H1 (cell line): ENCODE results near the gene TNS3. TPM values are rescaled to one million over a fixed set of nuclear protein-coding genes. Genes with fewer than 3 reads are reported as not detected.

Source experiments
- CTCF ChIA-PET: fragments of 300-600 bp; sonication (Branson Sonifier 250); formaldehyde crosslinking; loops from one replicate; lab custom pipeline; 2021; ENCODE audit not compliant: partially characterized antibody; lab: Charles Lee
- POLR2A ChIA-PET: fragments of 300-600 bp; sonication (Branson Sonifier 250); formaldehyde crosslinking; loops from one replicate; lab custom pipeline; 2021; ENCODE audit warnings: inconsistent platforms; ENCODE audit not compliant: partially characterized antibody; lab: Charles Lee
- DNase-seq, 2 experiments: peaks; one replicate each; pipeline versions ENCODE4 v3.0.0 to v3.0.0-alpha.2; 2010 to 2022; ENCODE audit warnings: low spot score in 2 of 2, low read depth in 1 of 2, mixed read lengths in 1 of 2
- FAIRE-seq: peaks from 2 replicates; lab custom pipeline; 2011; peaks lifted over from hg19 to GRCh38; lab: Jason Lieb, UNC
- H2AFZ ChIP-seq: 2 replicates; pipeline ENCODE4 v1.8.1; 2012; ENCODE audit warnings: low read length, inconsistent platforms
- H2AK5ac ChIP-seq: 2 replicates; pipeline ENCODE4 v1.6.1; 2013; ENCODE audit warnings: low read depth, low read length
- H2BK120ac ChIP-seq: replicated peaks from 2 replicates; pipeline ENCODE3; 2013; ENCODE audit warnings: low read depth, low read length, inconsistent platforms
- H2BK12ac ChIP-seq: 2 replicates; pipeline ENCODE4 v1.6.1; 2013; ENCODE audit warnings: low read depth, low read length
- H2BK15ac ChIP-seq: 2 replicates; pipeline ENCODE4 v1.6.1; 2013; ENCODE audit warnings: low read length
- H2BK20ac ChIP-seq: 2 replicates; pipeline ENCODE4 v1.6.1; 2013; ENCODE audit warnings: low read length
- H2BK5ac ChIP-seq: 2 replicates; pipeline ENCODE4 v1.6.1; 2013; ENCODE audit warnings: low read depth, low read length
- H3K14ac ChIP-seq: 2 replicates; pipeline ENCODE4 v1.6.1; 2013; ENCODE audit warnings: inconsistent platforms; ENCODE audit not compliant: insufficient read length
- H3K18ac ChIP-seq: 2 replicates; pipeline ENCODE4 v1.6.1; 2013; ENCODE audit warnings: low read length; ENCODE audit errors: extremely low read depth
- H3K23ac ChIP-seq: 2 replicates; pipeline ENCODE4 v1.6.1; 2013; ENCODE audit warnings: inconsistent platforms; ENCODE audit not compliant: insufficient read length
- H3K23me2 ChIP-seq: 2 replicates; pipeline ENCODE4 v1.6.1; 2013; ENCODE audit warnings: low read depth, low read length
- H3K27ac ChIP-seq: 2 replicates; pipeline ENCODE4 v1.6.1; 2011; ENCODE audit warnings: low read depth, low read length, inconsistent platforms
- H3K27me3 ChIP-seq, 4 experiments: replicated peaks in 1 of 4; 1 replicate in 1 of 4; 2 replicates in 3 of 4; pipeline versions ENCODE4 v1.6.1 to v1.8.1; 2011 to 2013; ENCODE audit warnings: low read length in 3 of 4, mild to moderate bottlenecking in 3 of 4, inconsistent platforms in 2 of 4, mixed read lengths in 2 of 4, moderate library complexity in 1 of 4; ENCODE audit not compliant: control insufficient read depth in 3 of 4, insufficient read depth in 3 of 4; ENCODE audit errors: extremely low read depth in 1 of 4
- H3K36me3 ChIP-seq, 4 experiments: 2 replicates each; pipeline versions ENCODE4 v1.6.1 to v1.8.1; 2011 to 2013; ENCODE audit warnings: mild to moderate bottlenecking in 4 of 4, low read length in 3 of 4, moderate library complexity in 2 of 4, control low read depth in 1 of 4, inconsistent platforms in 1 of 4; ENCODE audit not compliant: insufficient read depth in 4 of 4, control insufficient read depth in 2 of 4
- H3K4ac ChIP-seq: replicated peaks from 2 replicates; pipeline ENCODE3; 2013; ENCODE audit warnings: low read length, low read depth, mixed read lengths, inconsistent platforms; ENCODE audit not compliant: insufficient read length
- H3K4me1 ChIP-seq, 4 experiments: replicated peaks in 1 of 4; 1 replicate in 1 of 4; 2 replicates in 3 of 4; pipeline versions ENCODE4 v1.6.1 to v1.8.1; 2011 to 2013; ENCODE audit warnings: low read length in 3 of 4, inconsistent platforms in 2 of 4, mixed read lengths in 1 of 4; ENCODE audit not compliant: insufficient read depth in 4 of 4, control insufficient read depth in 3 of 4
- H3K4me2 ChIP-seq, 2 experiments: 2 replicates each; pipeline versions ENCODE4 v1.6.1 to v1.8.1; 2011 to 2013; ENCODE audit warnings: low read depth in 2 of 2, low read length in 2 of 2, control low read depth in 1 of 2, inconsistent platforms in 1 of 2, mild to moderate bottlenecking in 1 of 2; ENCODE audit not compliant: insufficient read depth in 1 of 2
- H3K4me3 ChIP-seq, 4 experiments: fragments of 200-600, 300-600 bp in 1 of 4; sonication (generic), shearing (Covaris generic), sonication (Bioruptor Twin) in 1 of 4; 2 replicates each; pipeline versions ENCODE4 v1.5.1 to v1.8.1; 2011 to 2016; ENCODE audit warnings: low read length in 4 of 4, low read depth in 3 of 4, control low read depth in 2 of 4, inconsistent platforms in 2 of 4, mild to moderate bottlenecking in 2 of 4, mixed read lengths in 1 of 4, moderate library complexity in 1 of 4; ENCODE audit not compliant: insufficient read depth in 2 of 4; ENCODE audit errors: extremely low read depth in 1 of 4
- H3K56ac ChIP-seq: replicated peaks from 2 replicates; pipeline ENCODE3; 2013; ENCODE audit warnings: low read depth, mild to moderate bottlenecking, mixed read lengths, low read length, inconsistent platforms; ENCODE audit not compliant: insufficient read length
- H3K79me1 ChIP-seq: 2 replicates; pipeline ENCODE4 v1.6.1; 2013; ENCODE audit warnings: low read depth, low read length, control low read depth
- H3K79me2 ChIP-seq, 2 experiments: 2 replicates each; pipeline versions ENCODE4 v1.6.1 to v1.8.1; 2012 to 2013; ENCODE audit warnings: low read length in 2 of 2, mild to moderate bottlenecking in 2 of 2, inconsistent platforms in 1 of 2; ENCODE audit not compliant: insufficient read depth in 2 of 2, control insufficient read depth in 1 of 2
- H3K9ac ChIP-seq, 4 experiments: replicated peaks in 1 of 4; 1 replicate in 1 of 4; 2 replicates in 3 of 4; pipeline versions ENCODE4 v1.6.1 to v1.8.1; 2011 to 2013; ENCODE audit warnings: low read depth in 3 of 4, low read length in 3 of 4, control low read depth in 2 of 4, mild to moderate bottlenecking in 2 of 4, moderate library complexity in 2 of 4, inconsistent platforms in 1 of 4; ENCODE audit errors: extremely low read depth in 1 of 4
- H3K9me3 ChIP-seq, 2 experiments: 2 replicates each; pipeline versions ENCODE4 v1.6.1 to v1.8.1; 2012 to 2013; ENCODE audit warnings: mild to moderate bottlenecking in 2 of 2, moderate library complexity in 2 of 2, control low read depth in 1 of 2, inconsistent platforms in 1 of 2, low read depth in 1 of 2, low read length in 1 of 2, mixed read lengths in 1 of 2; ENCODE audit not compliant: insufficient read depth in 2 of 2
- H4K20me1 ChIP-seq, 2 experiments: replicated peaks in 1 of 2; 2 replicates each; pipeline versions ENCODE3 to v1.8.1; 2011 to 2013; ENCODE audit warnings: inconsistent platforms in 2 of 2, low read length in 2 of 2, mild to moderate bottlenecking in 1 of 2; ENCODE audit not compliant: insufficient read depth in 2 of 2, control insufficient read depth in 1 of 2
- H4K5ac ChIP-seq: 2 replicates; pipeline ENCODE4 v1.6.1; 2013; ENCODE audit warnings: low read length, low read depth, mixed read lengths, inconsistent platforms; ENCODE audit not compliant: insufficient read length
- H4K8ac ChIP-seq: 2 replicates; pipeline ENCODE4 v1.8.0; 2013; ENCODE audit warnings: mild to moderate bottlenecking, moderate library complexity, low read length, inconsistent platforms; ENCODE audit not compliant: insufficient read depth; ENCODE audit errors: extremely low read depth
- H4K91ac ChIP-seq: replicated peaks from 2 replicates; pipeline ENCODE3; 2013; ENCODE audit warnings: low read length, mixed read lengths, inconsistent platforms; ENCODE audit not compliant: insufficient read length
- POU5F1 ChIP-seq: IDR thresholded peaks from 2 replicates; pipeline ENCODE4 v1.6.1; 2011; ENCODE audit warnings: low read depth, mild to moderate bottlenecking, low read length, moderate library complexity
- RAD21 ChIP-seq, 2 experiments: IDR thresholded peaks in 1 of 2; conservative IDR thresholded peaks in 1 of 2; 2 replicates each; pipeline ENCODE4 v1.6.1; 2011; ENCODE audit warnings: low read depth in 2 of 2, low read length in 2 of 2, improper control_type of control experiment in 1 of 2, inconsistent platforms in 1 of 2, mild to moderate bottlenecking in 1 of 2, moderate library complexity in 1 of 2
- SRF ChIP-seq: IDR thresholded peaks from 2 replicates; pipeline ENCODE4 v1.6.1; 2011; ENCODE audit warnings: mild to moderate bottlenecking, low read depth, low read length, moderate library complexity
- TAF1 ChIP-seq: IDR thresholded peaks from 2 replicates; pipeline ENCODE4 v1.6.1; 2011; ENCODE audit warnings: mild to moderate bottlenecking, low read depth, low read length
- WGBS, 2 experiments: shearing (Covaris generic) in 1 of 2; methylation state at CpG; one replicate each; pipeline versions ENCODE4 v1.1.6 to v1.1.7; 2013 to 2015; ENCODE audit warnings: low lambda C conversion rate in 2 of 2, mixed read lengths in 2 of 2, inconsistent platforms in 1 of 2, low coverage in 1 of 2, missing lambda C conversion rate in 1 of 2; ENCODE audit not compliant: insufficient replicate concordance in 2 of 2, insufficient coverage in 1 of 2, insufficient read length in 1 of 2; ENCODE audit errors: extremely low coverage in 1 of 2, missing lambda C conversion rate in 1 of 2; 5-methylcytosine and 5-hydroxymethylcytosine counted together
- polyA plus RNA-seq, 7 experiments: library from polyadenylated mRNA; depleted of rRNA in 3 of 7; stranded (reverse) in 5 of 7; unstranded in 2 of 7; fragments of >200 nt in 5 of 7; fragments of 200-250 nt in 2 of 7; gene quantifications; 1 replicate in 5 of 7; 2 replicates in 1 of 7; 4 replicates in 1 of 7; pipeline versions ENCODE4 v1.2.1 to v1.2.3, GENCODE V29; 2011 to 2013; ENCODE audit warnings: missing spikeins in 2 of 7, mixed read lengths in 2 of 7
- total RNA-seq: library from RNA; stranded (reverse); fragmentation: NEBNext Ultra II Directional; extraction: Animal tissue kit (Norgen Biotek cat#: 25700); gene quantifications from 2 replicates; pipeline ENCODE4 v1.2.1, GENCODE V29; 2021
- TF ChIP-seq, protein P1 (sequence below): IDR thresholded peaks from 2 replicates; pipeline ENCODE4 v1.6.1; 2012; ENCODE audit warnings: inconsistent platforms
- TF ChIP-seq, protein P2 (sequence below), 3 experiments: IDR thresholded peaks; 1 replicate in 2 of 3; 2 replicates in 1 of 3; pipeline versions ENCODE4 v1.5.1 to v1.6.1; 2011; ENCODE audit warnings: low read length in 3 of 3, mild to moderate bottlenecking in 3 of 3, inconsistent platforms in 2 of 3, low read depth in 1 of 3, moderate library complexity in 1 of 3; ENCODE audit not compliant: insufficient read depth in 1 of 3; ENCODE audit errors: control extremely low read depth in 1 of 3

The TNS3 gene
- total and polyA plus RNA-seq, 2 of the 8 experiments (the other 6 are each of a cell fraction or from before 2014, with no cell fraction given) = 11.9 to 24.2 TPM

DNA sequence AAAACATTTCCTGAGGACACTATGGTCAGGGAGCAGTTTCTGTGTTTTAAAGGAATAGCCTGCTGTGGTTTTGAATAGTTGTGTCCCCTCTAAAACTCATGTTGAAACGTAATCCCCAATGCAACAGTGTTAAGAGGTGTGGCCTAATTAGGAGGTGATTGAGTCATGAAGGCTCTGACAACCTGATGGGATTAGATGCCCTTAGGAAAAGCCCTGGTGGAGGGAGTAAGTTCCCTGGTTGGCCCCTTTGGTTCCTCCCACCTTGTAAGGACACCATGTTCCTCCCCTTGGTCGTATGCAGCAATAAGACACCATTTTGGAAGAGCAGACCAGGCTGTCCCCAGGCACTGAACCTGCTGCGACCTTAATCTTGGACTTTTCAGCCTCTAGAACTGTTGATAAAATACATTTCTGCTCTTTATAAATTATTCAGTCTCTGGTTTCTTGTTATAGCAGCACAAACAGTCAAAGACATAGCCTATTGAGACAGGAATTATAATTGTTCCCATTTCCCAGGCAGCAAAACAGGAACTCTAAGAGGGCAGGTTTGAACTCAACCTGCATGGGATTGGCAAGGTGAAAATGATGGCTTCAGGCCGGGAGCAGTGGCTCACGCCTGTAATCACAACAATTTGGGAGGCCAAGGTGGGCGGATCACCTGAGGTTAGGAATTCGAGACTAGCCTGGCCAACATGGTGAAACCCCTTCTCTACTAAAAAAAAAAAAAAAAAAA, 20.5 kb upstream of the TNS3 start:
- POLR2A ChIA-PET = no interaction called here
- H3K27me3 ChIP-seq = no peaks in the 10 kb centered on the region
- no peak overlapping the region for H4K91ac ChIP-seq
- H2BK20ac ChIP-seq = no peak overlapping the region
- CTCF ChIA-PET = interaction anchor here (0.8 kb wide), 1 partner anchor 154 kb away, joined by 3 read pairs; no protein-coding TSS in a partner anchor
- H3K14ac ChIP-seq = no peak overlapping the region
- no peak overlapping the region for H3K18ac ChIP-seq
- no peaks in the 10 kb centered on the region for H3K79me2 ChIP-seq
- no peaks in the 10 kb centered on the region for H3K23me2 ChIP-seq
- DNase-seq (no peak), FAIRE-seq (no peak)
- H2BK120ac ChIP-seq = no peak overlapping the region
- H3K4me2 ChIP-seq = no peak overlapping the region
- no peaks in the 10 kb centered on the region for H3K4me1 ChIP-seq
- no peak overlapping the region for H3K4ac ChIP-seq
- no peak overlapping the region for H3K56ac ChIP-seq
- no peak overlapping the region for H2BK15ac ChIP-seq
- WGBS, 2 experiments = 85% methylated on average over 7 of the region's 7 CpGs; no CpG with 5 or more reads in 1 of the 2 experiments
- no peaks in the 10 kb centered on the region for H3K36me3 ChIP-seq
- no peak overlapping the region for H2BK5ac ChIP-seq
- H4K20me1 ChIP-seq = no peaks in the 10 kb centered on the region
- no peak overlapping the region for H2BK12ac ChIP-seq
- no peak overlapping the region for H4K5ac ChIP-seq
- no peak overlapping the region for H3K27ac ChIP-seq
- H2AK5ac ChIP-seq = no peak overlapping the region
- H3K9ac ChIP-seq = no peak overlapping the region
- TF ChIP-seq RAD21 (IDR thresholded peaks at IDR 0.05 in 1 of 2, conservative IDR thresholded peaks at IDR 0.05 in 1 of 2; ENCODE audit: low read depth in 2 of 2, low read length in 2 of 2) (no peak), TAF1 (no peak), SRF (no peak), POU5F1 (no peak)
- TF ChIP-seq, protein P1, sequence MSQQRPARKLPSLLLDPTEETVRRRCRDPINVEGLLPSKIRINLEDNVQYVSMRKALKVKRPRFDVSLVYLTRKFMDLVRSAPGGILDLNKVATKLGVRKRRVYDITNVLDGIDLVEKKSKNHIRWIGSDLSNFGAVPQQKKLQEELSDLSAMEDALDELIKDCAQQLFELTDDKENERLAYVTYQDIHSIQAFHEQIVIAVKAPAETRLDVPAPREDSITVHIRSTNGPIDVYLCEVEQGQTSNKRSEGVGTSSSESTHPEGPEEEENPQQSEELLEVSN = no peak
- TF ChIP-seq, protein P2, sequence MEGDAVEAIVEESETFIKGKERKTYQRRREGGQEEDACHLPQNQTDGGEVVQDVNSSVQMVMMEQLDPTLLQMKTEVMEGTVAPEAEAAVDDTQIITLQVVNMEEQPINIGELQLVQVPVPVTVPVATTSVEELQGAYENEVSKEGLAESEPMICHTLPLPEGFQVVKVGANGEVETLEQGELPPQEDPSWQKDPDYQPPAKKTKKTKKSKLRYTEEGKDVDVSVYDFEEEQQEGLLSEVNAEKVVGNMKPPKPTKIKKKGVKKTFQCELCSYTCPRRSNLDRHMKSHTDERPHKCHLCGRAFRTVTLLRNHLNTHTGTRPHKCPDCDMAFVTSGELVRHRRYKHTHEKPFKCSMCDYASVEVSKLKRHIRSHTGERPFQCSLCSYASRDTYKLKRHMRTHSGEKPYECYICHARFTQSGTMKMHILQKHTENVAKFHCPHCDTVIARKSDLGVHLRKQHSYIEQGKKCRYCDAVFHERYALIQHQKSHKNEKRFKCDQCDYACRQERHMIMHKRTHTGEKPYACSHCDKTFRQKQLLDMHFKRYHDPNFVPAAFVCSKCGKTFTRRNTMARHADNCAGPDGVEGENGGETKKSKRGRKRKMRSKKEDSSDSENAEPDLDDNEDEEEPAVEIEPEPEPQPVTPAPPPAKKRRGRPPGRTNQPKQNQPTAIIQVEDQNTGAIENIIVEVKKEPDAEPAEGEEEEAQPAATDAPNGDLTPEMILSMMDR (IDR thresholded peaks at IDR 0.05; ENCODE audit: control extremely low read depth in 1 of 3, insufficient read depth in 1 of 3, low read depth in 1 of 3, low read length in 3 of 3) = no peak
- no peak overlapping the region for H4K8ac ChIP-seq
- no peak overlapping the region for H2AFZ ChIP-seq
- no peaks in the 10 kb centered on the region for H3K79me1 ChIP-seq
- no peak overlapping the region for H3K23ac ChIP-seq
- peaks cover 9 to 10% of the 10 kb centered on the region in 2 experiments; a peak in 3 of 4 replicates for H3K9me3 ChIP-seq
- no peak overlapping the region for H3K4me3 ChIP-seq
